Ovary (tissue), 3 donors: Measurements from ENCODE around the gene CD28.

Source experiments
- CTCF ChIP-seq, 3 donors: fragments of 450-650 bp in 2 of 3; fragments of 200-600 bp in 1 of 3; IDR thresholded peaks; one replicate each; pipeline versions ENCODE4 v1.5.1 to v1.8.0; 2016 to 2022; ENCODE audit warnings: antibody characterized with exemption in 3 of 3, mild to moderate bottlenecking in 1 of 3
- POLR2A ChIP-seq: fragments of 450-650 bp; IDR thresholded peaks from one replicate; pipeline ENCODE4 v1.6.1; 2017; ENCODE audit warnings: antibody characterized with exemption, mild to moderate bottlenecking, moderate library complexity
- donor health status: DM: no; HTN: no; CAD: no.

GRCh38 chr2:203761121-203761520 is 54.7 kb downstream of the CD28 start:
- TF ChIP-seq CTCF (IDR thresholded peaks at IDR 0.05): no peak
- no peak for TF ChIP-seq POLR2A
